Occipital lobe (tissue), 2 donors: ENCODE measurements around the gene GPR157. TPM values are rescaled to one million over a fixed set of nuclear protein-coding genes. Genes with fewer than 3 reads are reported as not detected.
"Not testable (repeated sequence)": the region's sequence is repeated elsewhere in the genome, so short reads cannot be mapped to it uniquely, and the experiment has no call there.

Source experiments
- DNase-seq: peaks from one replicate; lab custom pipeline; 2025; lab: John Stamatoyannopoulos, UW
- total RNA-seq: library from RNA; depleted of rRNA; stranded (reverse); fragments of >200 nt; gene quantifications from one replicate; pipeline ENCODE4 v1.2.3, GENCODE V29; 2014

GPR157 gene
- total RNA-seq, 1 donor from 2014 or later = 0.47 TPM

GRCh38 chr1:9118186-9118585 lies 10.7 kb downstream of the GPR157 start:
- no peak for DNase-seq

- DNase-seq = no peak
Observed at GRCh38 chr1:9115351-9116205, 13.3 kb downstream of the GPR157 start.

- no peak for DNase-seq
Observed at GRCh38 chr1:9112961-9113880, 15.7 kb downstream of the GPR157 start.

GRCh38 chr1:9111957-9112356 lies 16.9 kb downstream of the GPR157 start:
- no peak for DNase-seq

- DNase-seq = no peak
Observed at GRCh38 chr1:9111357-9111691, 17.6 kb downstream of the GPR157 start.

- DNase-seq = peak; percentile 51
Observed at GRCh38 chr1:9110669-9111356, 18.1 kb downstream of the GPR157 start.

GRCh38 chr1:9108056-9108665 lies 20.7 kb downstream of the GPR157 start:
- no peak for DNase-seq

GRCh38 chr1:9107136-9107535 lies 21.8 kb downstream of the GPR157 start:
- DNase-seq = no peak

GRCh38 chr1:9106286-9106685 lies 22.6 kb downstream of the GPR157 start:
- DNase-seq = no peak

- DNase-seq = no peak
Observed at GRCh38 chr1:9105336-9105867, 23.5 kb downstream of the GPR157 start.

- no peak for DNase-seq
Observed at GRCh38 chr1:9101510-9102146, 27.3 kb downstream of the GPR157 start.

- no peak for DNase-seq
Observed at GRCh38 chr1:9100471-9101043, 28.3 kb downstream of the GPR157 start.

GRCh38 chr1:9099555-9099954 lies 29.3 kb downstream of the GPR157 start:
- no peak for DNase-seq

- DNase-seq = no peak
Observed at GRCh38 chr1:9097947-9098705, 30.8 kb downstream of the GPR157 start.

- DNase-seq = no peak
Observed at GRCh38 chr1:9095818-9096217, 33.1 kb downstream of the GPR157 start.

- not testable (repeated sequence) for DNase-seq
Observed at GRCh38 chr1:9093996-9094595, 34.8 kb downstream of the GPR157 start.

- no peak for DNase-seq
Observed at GRCh38 chr1:9093581-9093980, 35.3 kb downstream of the GPR157 start.

- no peak for DNase-seq
Observed at GRCh38 chr1:9093091-9093490, 35.8 kb downstream of the GPR157 start.

GRCh38 chr1:9088807-9089206 lies 40.1 kb downstream of the GPR157 start:
- DNase-seq = no peak
